HG03469 (cell line): ENCODE data around the gene C16orf74.

ENCODE experiments used
- ATAC-seq: cut with Tn5 transposase; IDR thresholded peaks from one replicate; pipeline ENCODE4 v1.9.1; 2021; ENCODE audit warnings: mild to moderate bottlenecking, moderate library complexity, moderate number of reproducible peaks; ENCODE audit not compliant: unreplicated experiment

The C16orf74 gene

DNA sequence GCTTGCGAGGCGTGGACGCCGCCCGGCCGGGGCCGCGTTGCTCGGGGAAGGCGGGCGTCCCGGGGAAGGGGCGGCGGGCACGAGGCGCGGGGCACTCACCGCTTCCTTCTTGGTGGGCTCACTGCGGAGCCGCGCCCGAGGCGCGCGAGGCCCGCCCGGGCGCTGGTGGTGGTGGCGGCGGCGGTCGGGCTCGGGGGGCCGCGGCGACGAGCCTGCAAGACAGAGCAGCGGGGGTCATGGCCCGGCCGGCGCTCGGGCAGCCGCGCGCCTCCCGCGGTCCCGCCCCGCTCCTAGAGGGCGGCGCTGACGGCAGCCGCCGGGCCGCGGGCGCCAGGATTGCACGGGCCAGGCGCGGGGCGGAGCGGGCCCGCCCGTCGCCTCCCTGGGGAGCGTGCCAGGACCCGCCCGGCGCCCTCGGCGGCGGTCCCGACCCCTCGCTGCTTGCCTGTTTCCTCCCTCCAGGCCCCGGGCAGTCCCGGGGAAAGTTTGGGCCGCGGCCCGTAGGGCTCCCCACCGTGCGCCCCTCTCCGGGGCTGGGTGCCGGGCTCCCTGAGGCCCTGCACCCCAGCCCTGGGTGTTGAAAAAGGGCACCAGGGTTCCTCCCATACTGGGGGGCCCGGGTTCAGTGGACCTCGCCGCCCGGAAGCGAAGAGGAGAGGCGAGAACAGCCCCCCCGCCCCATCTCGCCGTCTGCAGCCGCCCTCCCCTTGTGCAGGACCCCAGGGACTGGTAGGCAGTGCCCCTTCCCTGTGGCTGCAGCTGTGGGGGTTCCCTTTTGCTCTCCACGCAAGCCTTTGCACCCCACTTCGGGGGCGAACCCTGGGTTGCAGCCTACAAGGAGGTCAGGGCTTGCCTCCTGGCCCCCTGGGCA lies at the start of gene C16orf74:
Gene C16orf74 (minus strand): TSS at position 270 of the 871 bp plus-strand sequence. CDS start 15,879 bp downstream, outside the sequence.
- ATAC-seq, result no peak

DNA sequence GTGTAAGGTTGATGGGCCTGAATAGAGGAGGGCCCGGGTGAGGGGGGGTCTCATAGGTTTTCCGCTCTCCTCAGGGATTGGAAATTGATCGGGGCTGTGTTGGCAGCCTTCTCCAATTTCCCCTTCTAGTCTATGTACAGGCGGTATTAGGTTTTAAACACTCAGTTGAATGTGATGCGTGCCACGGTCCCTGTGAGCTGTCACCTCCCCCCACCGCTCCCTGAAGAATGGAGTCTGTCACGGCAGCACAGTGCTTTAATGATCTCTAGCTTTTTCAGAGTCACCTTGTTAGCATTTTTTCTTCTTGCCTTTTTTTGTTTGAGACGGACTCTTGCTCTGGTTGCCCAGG lies 49.4 kb upstream of the C16orf74 start:
- ATAC-seq, result no peak

DNA sequence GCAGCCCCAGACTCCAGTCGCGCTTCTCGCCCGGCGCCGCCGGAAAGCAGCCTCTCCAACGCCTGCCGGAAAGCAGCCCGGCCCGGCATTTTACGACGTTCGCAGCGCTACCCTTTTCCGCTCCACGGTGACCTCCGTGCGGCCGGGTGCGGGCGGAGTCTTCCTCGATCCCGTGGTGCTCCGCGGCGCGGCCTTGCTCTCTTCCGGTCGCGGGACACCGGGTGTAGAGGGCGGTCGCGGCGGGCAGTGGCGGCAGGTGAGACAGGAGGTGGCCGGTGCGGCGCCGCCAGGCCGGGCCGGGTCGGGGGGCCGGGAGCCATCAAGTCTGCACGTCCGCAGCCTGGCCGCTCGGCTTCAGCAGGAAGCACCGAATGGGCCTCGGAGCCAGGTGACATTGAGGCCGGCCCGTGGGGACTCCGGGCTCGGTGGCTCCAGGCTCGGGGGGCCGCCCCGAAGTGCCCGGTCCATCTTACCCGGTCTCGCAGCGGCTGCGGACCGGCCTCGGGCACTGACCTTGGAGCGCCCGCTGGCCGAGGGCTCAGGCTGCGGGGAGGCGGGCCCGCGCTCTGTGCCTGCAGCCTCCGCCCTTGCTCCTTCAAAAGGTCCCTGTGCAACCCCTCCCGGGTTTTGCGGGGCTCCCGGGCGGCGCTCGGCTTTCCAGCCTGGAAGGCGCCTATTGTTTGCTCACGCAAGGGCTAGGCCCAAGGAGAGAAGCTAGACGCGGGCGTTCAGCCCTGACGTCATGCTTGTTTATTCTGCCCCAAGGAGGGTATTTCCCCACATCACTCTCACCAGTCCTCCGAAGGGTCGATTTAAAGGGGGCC lies 48.8 kb upstream of the C16orf74 start, which contains the start of the genes COX4I1 and EMC8:
Gene COX4I1 (plus strand): TSS at position 199 of the 824 bp plus-strand sequence. CDS start 1,511 bp downstream, outside the sequence.
Gene EMC8 (minus strand): TSS at position 48 of the 824 bp plus-strand sequence. CDS start 249 bp downstream, outside the sequence.
- peak; percentile 57 for ATAC-seq

DNA sequence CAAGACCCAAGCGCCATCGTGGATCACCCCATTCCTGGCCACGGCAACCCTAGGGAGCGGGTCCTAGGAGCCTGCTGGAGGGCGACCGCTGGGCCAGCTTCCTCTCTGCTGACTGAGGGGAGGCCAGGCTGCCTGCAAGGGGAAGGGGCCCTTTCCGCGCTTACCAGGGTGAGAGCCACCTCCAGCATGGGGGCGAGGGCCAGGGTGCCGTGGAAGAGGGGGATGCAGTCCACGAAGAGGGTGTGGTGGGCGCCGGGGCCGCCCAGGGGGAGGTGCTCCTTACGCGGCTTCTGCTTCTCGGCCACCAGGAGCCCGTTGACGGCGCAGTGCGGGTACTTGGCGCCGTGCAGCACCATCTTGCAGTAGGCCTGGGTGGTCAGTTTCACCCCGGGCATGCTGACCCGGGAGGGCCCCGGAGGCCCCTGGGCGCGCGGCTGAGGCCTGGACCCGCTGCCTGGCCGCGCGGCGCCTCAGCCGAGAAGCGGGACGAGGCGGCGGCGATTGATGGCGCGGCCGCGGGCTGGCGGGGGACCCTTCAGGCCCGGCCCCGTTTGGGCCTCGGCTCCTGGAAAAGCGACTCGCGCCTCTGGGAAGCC lies 48.1 kb upstream of the C16orf74 start:
- peak; percentile 5 for ATAC-seq

DNA sequence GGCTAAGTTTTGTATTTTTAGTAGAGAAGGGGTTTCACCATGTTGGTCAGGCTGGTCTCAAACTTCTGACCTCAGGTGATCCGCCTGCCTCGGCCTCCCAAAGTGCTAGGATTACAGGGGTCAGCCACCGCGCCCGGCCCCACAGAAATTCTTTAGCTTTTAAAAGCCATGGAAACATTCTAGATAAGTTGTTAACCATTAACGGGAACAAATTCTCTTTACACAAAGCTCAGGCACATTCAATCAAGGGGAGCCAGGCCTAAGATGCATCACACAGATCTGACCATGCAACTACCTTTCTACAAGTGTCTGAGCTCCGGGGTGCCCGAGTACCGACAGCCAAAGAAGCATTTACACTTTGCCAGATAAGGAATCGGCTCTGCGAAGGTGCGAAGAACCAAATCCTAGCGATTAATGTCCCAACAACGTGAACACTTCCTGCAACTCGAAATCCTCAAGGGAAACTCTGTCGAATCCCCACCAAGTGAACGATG lies 47.4 kb upstream of the C16orf74 start:
- ATAC-seq, result no peak

DNA sequence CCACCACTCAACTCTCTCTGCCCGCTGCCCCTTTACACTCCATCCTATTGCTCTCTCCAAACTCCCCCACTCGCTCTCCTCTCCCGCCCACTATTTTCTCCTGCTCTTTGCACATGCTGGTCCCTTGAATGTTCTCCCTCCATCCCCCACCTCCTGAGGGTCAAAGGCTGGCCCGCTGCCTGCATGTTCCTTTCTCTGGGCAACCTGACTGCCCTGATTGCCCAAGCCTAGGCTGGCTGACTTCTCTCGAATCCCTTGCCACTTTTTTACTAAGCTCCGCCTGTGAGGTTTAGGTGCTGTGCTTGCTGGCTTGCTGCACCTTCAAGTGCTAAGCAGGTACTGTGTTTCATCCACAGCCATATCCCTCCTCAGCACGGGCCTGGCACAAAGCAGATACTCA lies 45.7 kb upstream of the C16orf74 start:
- no peak for ATAC-seq

DNA sequence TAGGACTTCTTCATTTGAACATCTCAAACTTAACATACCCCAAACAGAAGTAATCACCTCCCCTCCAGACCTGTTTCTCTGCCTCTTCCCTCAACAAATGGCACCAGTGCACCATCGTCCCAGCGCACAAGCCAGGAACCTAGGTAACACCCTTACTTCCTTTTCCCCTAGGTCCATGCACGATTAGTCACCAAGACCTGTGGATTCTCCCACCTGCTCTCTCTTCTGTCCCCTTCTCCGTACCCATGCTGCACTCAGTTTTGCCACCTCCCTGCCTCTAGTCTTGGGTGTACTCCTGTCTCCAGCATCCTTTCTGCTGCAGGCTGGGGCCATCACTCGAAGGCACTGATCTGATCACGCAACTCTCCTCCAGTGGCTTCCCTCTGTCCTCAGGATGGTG lies 45.3 kb upstream of the C16orf74 start:
- ATAC-seq, result no peak

DNA sequence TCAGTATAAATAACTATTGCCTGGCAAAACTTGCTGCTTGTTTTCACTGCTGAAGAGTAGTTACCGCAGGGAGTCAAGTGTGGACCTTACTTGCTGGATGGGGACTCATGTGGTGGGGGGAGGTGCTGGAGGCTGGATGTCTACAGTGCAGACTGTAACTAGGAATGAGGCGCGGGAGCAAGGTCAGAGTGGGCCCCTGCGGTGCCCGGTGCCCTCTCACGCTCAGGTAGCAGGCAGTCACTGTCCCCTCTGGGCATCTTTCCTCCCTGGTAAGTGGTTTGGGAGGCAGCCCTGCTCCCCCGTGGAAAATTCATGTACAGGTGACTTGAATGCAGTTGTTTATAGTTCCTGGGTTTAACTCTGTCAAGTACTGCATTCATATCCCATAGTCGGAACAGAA lies 43.8 kb upstream of the C16orf74 start:
- no peak for ATAC-seq

DNA sequence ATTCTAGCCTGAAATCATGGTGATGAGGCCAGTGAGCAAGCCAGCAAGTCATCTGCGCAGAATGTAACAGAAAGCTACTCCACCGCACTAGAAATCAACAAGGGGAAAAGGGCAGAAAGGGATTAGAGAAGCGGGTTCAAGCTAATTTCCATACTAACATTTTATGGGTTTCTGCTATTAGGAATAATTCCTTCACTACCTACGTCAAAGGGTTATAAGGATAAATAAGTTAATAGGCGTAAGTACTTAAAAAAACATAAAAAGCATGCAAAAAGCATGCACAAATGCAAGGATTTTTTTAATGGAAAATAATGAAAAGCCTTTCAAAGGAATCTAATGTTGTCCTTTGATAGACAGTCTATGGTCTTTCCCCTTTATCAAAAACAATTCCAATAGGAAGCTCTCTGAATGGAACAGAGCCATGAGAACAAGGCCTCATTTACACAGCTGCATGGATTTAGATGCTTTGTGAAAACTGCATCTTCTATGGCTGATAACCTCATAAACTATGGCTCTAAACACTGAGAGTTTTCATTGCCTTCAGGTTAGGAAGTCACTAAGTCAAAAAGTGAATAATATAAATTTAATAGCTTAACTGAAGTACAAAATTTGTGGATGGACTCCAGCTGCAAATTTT lies 42.9 kb upstream of the C16orf74 start:
- ATAC-seq, result no peak

DNA sequence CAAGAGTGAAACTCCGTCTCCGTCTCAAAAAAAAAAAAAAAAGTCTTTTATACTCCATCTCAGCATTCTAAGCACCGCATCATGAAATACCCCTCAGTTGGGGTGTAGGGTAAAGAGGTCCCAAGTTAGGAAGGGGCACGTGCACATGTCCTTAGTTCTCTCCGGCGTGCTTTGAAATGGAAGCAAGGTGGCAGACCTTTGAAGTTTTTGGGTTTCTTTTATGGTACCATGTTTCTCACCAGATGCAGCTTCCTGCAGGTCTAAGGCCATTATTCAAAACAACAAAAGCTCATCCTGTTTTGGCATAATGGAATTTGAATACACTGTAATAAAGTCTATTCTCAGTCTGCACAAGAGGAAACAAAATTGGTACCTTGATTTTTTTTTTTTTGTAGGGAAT lies 38.9 kb upstream of the C16orf74 start:
- ATAC-seq, result no peak

DNA sequence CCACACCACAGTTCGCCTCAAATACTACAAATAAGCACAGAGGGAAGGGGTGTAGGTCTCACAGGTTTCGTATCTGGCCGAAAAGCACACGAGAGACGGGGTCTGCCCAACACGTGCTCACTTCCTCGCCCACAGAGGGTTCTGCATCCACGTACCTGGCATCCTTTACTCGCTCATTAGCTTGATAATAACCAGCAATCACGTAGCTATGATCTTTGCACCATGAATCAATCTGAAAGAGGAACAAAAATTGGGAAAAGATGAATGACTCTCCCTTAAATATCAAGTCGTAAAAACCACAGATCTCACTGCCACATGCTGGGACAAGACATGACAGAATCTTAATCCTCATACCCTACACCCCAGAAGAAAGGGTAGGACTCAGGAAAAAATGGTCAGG lies 37.9 kb upstream of the C16orf74 start:
- no peak for ATAC-seq

DNA sequence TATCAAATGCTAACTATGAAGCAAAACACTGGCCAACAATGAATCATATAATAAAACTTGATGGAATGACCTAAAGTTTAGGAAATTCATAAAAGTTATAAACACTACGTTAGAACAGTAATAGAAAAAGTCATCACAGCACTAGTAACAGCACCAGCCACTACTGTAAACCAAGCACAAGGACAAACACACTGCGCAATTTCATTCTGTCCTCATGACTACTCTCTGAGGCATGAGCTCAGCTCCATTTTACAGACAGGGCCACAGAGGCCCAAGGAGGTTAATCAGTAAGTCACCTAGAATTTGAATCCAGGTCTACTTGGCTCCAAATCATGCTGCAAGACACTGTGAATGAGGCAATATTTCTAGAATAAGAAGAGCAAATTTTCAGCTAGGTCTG lies 35.0 kb upstream of the C16orf74 start:
- ATAC-seq, result no peak

DNA sequence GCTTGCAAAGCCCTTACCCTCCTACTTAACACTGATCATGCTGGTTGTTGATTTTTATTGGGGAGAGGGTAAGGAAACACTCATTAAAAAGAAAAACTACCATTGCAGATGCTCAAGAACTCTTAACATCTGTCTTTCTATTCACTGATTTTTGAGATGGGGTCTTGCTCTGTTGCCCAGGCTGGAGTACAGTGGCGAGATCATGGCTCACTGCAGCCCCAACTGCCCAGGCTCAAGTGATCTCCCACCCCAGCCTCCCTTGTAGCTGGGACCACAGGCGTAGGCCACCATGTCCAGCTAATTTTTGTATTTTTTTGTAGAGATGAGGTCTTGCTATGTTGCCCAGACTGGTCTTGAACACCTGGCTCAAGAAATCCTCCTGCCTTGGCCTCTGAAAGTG lies 33.9 kb upstream of the C16orf74 start:
- no peak for ATAC-seq

DNA sequence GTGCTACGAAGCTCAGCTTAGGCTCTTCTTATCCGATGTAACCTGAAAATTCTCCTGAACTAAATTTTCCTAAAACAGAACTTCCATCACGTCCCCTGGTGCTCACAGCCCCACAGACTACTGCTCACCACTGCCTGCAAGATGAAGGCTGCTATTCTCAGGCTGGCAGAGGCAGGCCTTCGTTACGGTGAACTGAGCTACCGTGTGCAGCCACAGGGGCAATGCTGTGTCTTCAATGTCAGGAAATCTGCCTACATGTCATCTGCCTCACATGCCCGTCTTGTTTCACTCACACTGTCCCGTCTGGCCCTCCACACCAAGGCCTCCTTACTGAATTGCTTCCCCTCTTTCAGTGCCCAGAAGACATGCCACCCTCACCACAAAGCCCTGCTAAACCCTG lies 32.5 kb upstream of the C16orf74 start:
- ATAC-seq, result no peak

DNA sequence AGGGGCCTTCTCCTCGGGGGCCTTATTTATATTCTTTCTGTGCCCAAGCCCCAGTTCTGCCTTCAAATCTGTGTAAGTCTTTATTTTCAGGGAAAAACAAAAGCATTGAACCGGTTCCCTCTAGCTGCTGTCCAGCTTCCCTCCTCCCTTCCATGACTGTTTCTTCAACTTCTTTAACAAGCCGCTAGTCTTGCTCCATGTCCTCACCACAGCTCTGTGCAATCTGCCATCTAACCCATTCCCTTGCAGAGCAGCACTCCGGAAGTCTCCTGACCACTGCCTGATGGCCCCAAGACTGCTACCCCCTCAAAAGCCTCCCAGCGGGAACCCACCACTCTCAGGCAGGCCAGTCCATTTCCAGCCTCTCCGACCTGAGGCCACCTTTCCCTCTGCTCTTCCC lies 31.6 kb upstream of the C16orf74 start:
- ATAC-seq, result no peak

DNA sequence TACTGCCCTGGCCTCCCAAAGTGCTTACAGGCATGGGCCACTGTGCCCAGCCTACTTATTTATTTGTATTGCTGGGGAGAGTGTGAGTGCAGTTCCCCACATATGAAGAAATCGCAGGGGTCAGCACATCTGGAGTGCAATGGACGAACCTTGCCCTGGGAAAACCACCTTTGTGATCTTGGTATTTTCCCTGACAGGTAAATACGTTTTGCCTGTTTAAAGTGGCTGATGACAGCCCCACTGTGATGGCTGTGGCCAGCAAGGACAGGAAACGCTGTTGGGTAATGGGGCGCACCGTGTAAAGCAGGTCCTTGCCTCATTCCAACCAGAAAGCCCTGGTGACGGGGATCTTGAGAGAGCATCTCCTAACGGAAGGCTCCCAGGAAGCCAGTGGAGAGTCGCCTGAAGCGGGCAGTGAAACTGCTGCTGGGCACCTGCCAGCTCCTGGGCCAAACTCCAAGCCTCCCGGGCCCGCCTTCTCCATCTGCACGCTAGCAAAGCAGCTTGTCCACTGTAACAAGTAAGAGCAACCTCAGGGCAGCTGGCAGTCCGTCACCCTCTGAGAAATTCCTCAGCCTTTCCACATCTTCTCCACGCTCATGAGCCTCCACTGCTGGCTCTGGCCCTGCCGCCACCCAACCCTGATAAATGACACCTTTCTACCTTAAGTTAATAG lies 30.9 kb upstream of the C16orf74 start:
- ATAC-seq, result no peak

DNA sequence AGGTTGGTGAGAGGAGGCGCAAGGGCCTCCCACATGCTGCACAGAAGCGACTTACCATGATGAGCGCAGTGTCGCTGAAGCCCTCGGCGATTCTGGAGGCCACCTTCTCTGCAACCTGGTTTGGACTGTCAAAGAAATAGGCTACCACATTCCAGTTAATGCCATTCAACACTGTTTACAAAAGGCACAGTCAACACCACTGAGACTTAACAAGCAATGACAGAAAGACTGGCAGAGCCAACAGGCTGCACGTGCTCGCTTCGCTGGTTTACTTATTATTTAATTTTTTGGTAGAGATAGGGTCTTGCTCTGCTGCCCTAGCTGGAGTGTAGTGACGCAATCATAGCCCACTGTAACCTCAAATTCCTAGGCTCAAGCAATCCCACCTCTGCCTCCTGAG lies 30.3 kb upstream of the C16orf74 start:
- no peak for ATAC-seq

DNA sequence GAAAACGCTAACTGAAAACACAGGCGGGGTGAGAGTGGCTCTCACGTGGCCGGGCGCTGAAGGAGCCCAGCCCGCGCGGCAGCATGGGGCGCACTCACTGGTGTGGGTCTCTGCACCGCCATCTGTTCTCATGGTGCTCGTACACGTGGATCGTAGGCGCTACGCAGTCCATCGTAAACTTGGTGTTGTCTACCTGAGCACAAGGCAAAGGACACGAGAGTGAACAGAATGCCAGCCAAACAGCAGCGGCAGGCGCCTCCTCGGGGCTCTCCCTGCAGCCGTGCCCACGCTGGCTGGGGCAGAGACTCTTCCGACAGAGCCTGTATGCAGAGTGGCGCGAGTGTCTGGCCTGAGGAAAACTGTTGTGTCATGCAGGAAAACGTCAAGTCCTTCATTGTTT lies 29.4 kb upstream of the C16orf74 start:
- no peak for ATAC-seq

DNA sequence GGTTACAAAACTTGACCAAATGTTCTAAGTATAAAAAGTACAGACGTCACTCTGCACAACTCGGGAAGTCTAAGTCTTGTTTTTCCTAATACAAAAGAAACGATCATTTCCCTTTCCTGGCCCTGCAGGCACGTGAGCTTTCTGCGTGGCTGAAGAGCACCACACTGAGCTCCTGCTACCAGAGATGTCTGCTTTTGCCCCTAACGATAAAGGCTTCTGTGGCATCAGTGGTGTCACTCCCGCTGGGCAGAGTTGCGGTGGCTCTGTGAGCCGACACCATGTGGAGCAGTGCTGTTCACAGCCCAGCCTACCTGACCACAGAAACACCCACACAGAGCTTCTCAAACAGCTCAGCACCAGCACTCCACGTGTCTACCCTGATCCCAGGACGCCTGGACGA lies 28.0 kb upstream of the C16orf74 start:
- no peak for ATAC-seq
